IMR-90 (cell line): Measurements from ENCODE around the gene C17orf107.

Experiments
- BHLHE40 ChIP-seq: fragments of 150-350 bp; IDR thresholded peaks from 2 replicates; pipeline ENCODE4 v1.6.1; 2016; ENCODE audit warnings: mild to moderate bottlenecking, low read depth, low read length
- CEBPB ChIP-seq: IDR thresholded peaks from 2 replicates; pipeline ENCODE4 v1.6.1; 2012; ENCODE audit warnings: low read depth, low read length, improper control_type of control experiment
- CHD1 ChIP-seq: IDR thresholded peaks from 2 replicates; pipeline ENCODE4 v1.6.1; 2012; ENCODE audit warnings: low read depth, low read length, improper control_type of control experiment
- CTCF ChIP-seq: conservative IDR thresholded peaks from 2 replicates; pipeline ENCODE4 v1.5.1; 2012; ENCODE audit warnings: mild to moderate bottlenecking, low read depth, low read length, improper control_type of control experiment
- MXI1 ChIP-seq: IDR thresholded peaks from 2 replicates; pipeline ENCODE4 v1.6.1; 2012; ENCODE audit warnings: low read depth, mild to moderate bottlenecking, low read length, moderate library complexity, borderline replicate concordance
- POLR2A ChIP-seq: IDR thresholded peaks from 2 replicates; pipeline ENCODE4 v1.6.1; 2012; ENCODE audit warnings: mild to moderate bottlenecking, low read depth, low read length
- RAD21 ChIP-seq: IDR thresholded peaks from 2 replicates; pipeline ENCODE4 v1.6.1; 2012; ENCODE audit warnings: low read length, improper control_type of control experiment
- RCOR1 ChIP-seq: IDR thresholded peaks from 2 replicates; pipeline ENCODE4 v1.6.1; 2012; ENCODE audit warnings: mild to moderate bottlenecking, low read length, improper control_type of control experiment; ENCODE audit not compliant: insufficient replicate concordance
- RFX5 ChIP-seq: IDR thresholded peaks from 2 replicates; pipeline ENCODE4 v1.8.0; 2012; ENCODE audit warnings: low read depth, mild to moderate bottlenecking, low read length, moderate library complexity
- TF ChIP-seq, protein P1 (sequence below): fragments of 150-350 bp; IDR thresholded peaks from 2 replicates; pipeline ENCODE4 v1.6.1; 2016; ENCODE audit warnings: low read depth, mild to moderate bottlenecking, low read length, moderate library complexity, borderline replicate concordance
- TF ChIP-seq, protein P2 (sequence below): fragments of 150-350 bp; IDR thresholded peaks from 2 replicates; pipeline ENCODE4 v1.6.1; 2017; ENCODE audit warnings: mild to moderate bottlenecking, antibody characterized with exemption, low read length, low read depth

GRCh38 chr17:4944163-4944553 is 44.8 kb downstream of the C17orf107 start:
- TF ChIP-seq CTCF (no peak), RAD21 (no peak), MXI1 (no peak), CHD1 (no peak), RFX5 (no peak), RCOR1 (no peak), POLR2A (peak; percentile 14; the same call in 1 of the 2 replicates), BHLHE40 (no peak), CEBPB (no peak)
- TF ChIP-seq, protein P1, sequence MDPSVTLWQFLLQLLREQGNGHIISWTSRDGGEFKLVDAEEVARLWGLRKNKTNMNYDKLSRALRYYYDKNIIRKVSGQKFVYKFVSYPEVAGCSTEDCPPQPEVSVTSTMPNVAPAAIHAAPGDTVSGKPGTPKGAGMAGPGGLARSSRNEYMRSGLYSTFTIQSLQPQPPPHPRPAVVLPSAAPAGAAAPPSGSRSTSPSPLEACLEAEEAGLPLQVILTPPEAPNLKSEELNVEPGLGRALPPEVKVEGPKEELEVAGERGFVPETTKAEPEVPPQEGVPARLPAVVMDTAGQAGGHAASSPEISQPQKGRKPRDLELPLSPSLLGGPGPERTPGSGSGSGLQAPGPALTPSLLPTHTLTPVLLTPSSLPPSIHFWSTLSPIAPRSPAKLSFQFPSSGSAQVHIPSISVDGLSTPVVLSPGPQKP, result no peak
- TF ChIP-seq, protein P2, sequence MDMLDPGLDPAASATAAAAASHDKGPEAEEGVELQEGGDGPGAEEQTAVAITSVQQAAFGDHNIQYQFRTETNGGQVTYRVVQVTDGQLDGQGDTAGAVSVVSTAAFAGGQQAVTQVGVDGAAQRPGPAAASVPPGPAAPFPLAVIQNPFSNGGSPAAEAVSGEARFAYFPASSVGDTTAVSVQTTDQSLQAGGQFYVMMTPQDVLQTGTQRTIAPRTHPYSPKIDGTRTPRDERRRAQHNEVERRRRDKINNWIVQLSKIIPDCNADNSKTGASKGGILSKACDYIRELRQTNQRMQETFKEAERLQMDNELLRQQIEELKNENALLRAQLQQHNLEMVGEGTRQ, result no peak
